CD4-positive, alpha-beta T cell (primary cell): ENCODE data around the gene GLIS1. TPM values are rescaled to one million over a fixed set of nuclear protein-coding genes. Genes with fewer than 3 reads are reported as not detected.

Experiments used
- ATAC-seq: fragments of 200-7000 bp; cut with Tn5 transposase; one replicate; pipeline ENCODE4 v1.10.0; 2022; ENCODE audit warnings: mild to moderate bottlenecking; ENCODE audit not compliant: poor library complexity
- CTCF ChIA-PET: fragments of 350-600 bp; sonication (Branson Sonifier 250); formaldehyde crosslinking; loops from one replicate; lab custom pipeline; 2021; ENCODE audit warnings: antibody characterized with exemption, inconsistent platforms; lab: Charles Lee
- POLR2A ChIA-PET: fragments of 350-600 bp; sonication (Branson Sonifier 250); formaldehyde crosslinking; loops from one replicate; lab custom pipeline; 2021; ENCODE audit warnings: antibody characterized with exemption, inconsistent platforms; lab: Charles Lee
- DNase-seq, 14 experiments: peaks; one replicate each; pipeline ENCODE4 v3.0.0-alpha.2; 2013 to 2020; ENCODE audit warnings: mixed read lengths in 2 of 14
- H3K27ac ChIP-seq, 2 donors: one replicate each; pipeline versions ENCODE4 v1.5.1 to v1.7.0; 2013; ENCODE audit warnings: low read length in 2 of 2, low read depth in 1 of 2, mild to moderate bottlenecking in 1 of 2
- H3K27me3 ChIP-seq, 2 experiments: 1 replicate in 1 of 2; 2 replicates in 1 of 2; pipeline versions ENCODE4 v1.6.1 to v1.7.0; 2013; ENCODE audit warnings: low read length in 2 of 2, control low read depth in 1 of 2, mild to moderate bottlenecking in 1 of 2, moderate library complexity in 1 of 2; ENCODE audit not compliant: insufficient read depth in 2 of 2, control insufficient read depth in 1 of 2
- H3K36me3 ChIP-seq: one replicate; pipeline ENCODE4 v1.6.1; 2013; ENCODE audit warnings: low read length, control low read depth; ENCODE audit not compliant: insufficient read depth
- H3K4me1 ChIP-seq: one replicate; pipeline ENCODE4 v1.6.1; 2013; ENCODE audit warnings: low read length, control low read depth; ENCODE audit not compliant: insufficient read depth
- H3K4me3 ChIP-seq: one replicate; pipeline ENCODE4 v1.5.1; 2013; ENCODE audit warnings: mild to moderate bottlenecking, low read length, moderate library complexity
- H3K9me3 ChIP-seq, 2 experiments: 1 replicate in 1 of 2; 2 replicates in 1 of 2; pipeline versions ENCODE4 v1.6.1 to v1.7.0; 2013; ENCODE audit warnings: low read length in 2 of 2, mild to moderate bottlenecking in 2 of 2, control low read depth in 1 of 2, moderate library complexity in 1 of 2; ENCODE audit not compliant: control insufficient read depth in 1 of 2, insufficient read depth in 1 of 2
- H3K27ac Mint-ChIP-seq: one replicate; pipeline ENCODE4 v1.8.0; 2020; ENCODE audit warnings: mixed read lengths
- H3K27me3 Mint-ChIP-seq: one replicate; pipeline ENCODE4 v1.8.0; 2021; ENCODE audit warnings: mixed read lengths
- H3K36me3 Mint-ChIP-seq: one replicate; pipeline ENCODE4 v1.8.0; 2021; ENCODE audit warnings: low read depth, mixed read lengths
- H3K4me1 Mint-ChIP-seq: one replicate; pipeline ENCODE4 v1.8.0; 2021; ENCODE audit warnings: low read depth, mixed read lengths
- H3K4me3 Mint-ChIP-seq: one replicate; pipeline ENCODE4 v1.8.0; 2020; ENCODE audit warnings: mild to moderate bottlenecking, mixed read lengths
- H3K9me3 Mint-ChIP-seq: one replicate; pipeline ENCODE4 v1.8.0; 2020; ENCODE audit warnings: mixed read lengths
- intact Hi-C, 2 experiments: fragments of 100-400 bp; cut with DNase I in 1 of 2; cut with micrococcal nuclease in 1 of 2; formaldehyde crosslinking; loops; one replicate each; pipeline versions ENCODE4 v1.15.1 to v1.9.0; 2023 to 2025; cut with DNase I, micrococcal nuclease
- total RNA-seq, 174 experiments: library from RNA in 2 of 174; stranded (reverse) in 2 of 174; gene quantifications; one replicate each; pipeline ENCODE4 v1.2.3 and lab custom pipeline; 2021 to 2026
- TF ChIP-seq, protein P1 (sequence below): fragments of 200-600 bp; IDR thresholded peaks from one replicate; pipeline ENCODE4 v1.8.0; 2022; ENCODE audit warnings: antibody characterized with exemption, mild to moderate bottlenecking

Gene GLIS1
- total RNA-seq, 2 experiments from 2014 or later: not detected

GRCh38 chr1:53619367-53620060 is 119.5 kb downstream of the GLIS1 start:
- H3K36me3 ChIP-seq: no peaks in the 10 kb centered on the region
- no peaks in the 10 kb centered on the region for H3K27me3 ChIP-seq
- Mint-ChIP-seq H3K36me3 (no peaks in the 10 kb centered on the region), H3K9me3 (no peaks in the 10 kb centered on the region), H3K27ac (no peak overlapping the region), H3K4me3 (no peak overlapping the region), H3K4me1 (no peaks in the 10 kb centered on the region), H3K27me3 (peaks cover under 1% of the 10 kb centered on the region)
- no peak for ATAC-seq
- POLR2A ChIA-PET: no interaction called here
- no peaks in the 10 kb centered on the region for H3K9me3 ChIP-seq
- TF ChIP-seq, protein P1, sequence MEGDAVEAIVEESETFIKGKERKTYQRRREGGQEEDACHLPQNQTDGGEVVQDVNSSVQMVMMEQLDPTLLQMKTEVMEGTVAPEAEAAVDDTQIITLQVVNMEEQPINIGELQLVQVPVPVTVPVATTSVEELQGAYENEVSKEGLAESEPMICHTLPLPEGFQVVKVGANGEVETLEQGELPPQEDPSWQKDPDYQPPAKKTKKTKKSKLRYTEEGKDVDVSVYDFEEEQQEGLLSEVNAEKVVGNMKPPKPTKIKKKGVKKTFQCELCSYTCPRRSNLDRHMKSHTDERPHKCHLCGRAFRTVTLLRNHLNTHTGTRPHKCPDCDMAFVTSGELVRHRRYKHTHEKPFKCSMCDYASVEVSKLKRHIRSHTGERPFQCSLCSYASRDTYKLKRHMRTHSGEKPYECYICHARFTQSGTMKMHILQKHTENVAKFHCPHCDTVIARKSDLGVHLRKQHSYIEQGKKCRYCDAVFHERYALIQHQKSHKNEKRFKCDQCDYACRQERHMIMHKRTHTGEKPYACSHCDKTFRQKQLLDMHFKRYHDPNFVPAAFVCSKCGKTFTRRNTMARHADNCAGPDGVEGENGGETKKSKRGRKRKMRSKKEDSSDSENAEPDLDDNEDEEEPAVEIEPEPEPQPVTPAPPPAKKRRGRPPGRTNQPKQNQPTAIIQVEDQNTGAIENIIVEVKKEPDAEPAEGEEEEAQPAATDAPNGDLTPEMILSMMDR: no peak
- no peaks in the 10 kb centered on the region for H3K4me1 ChIP-seq
- CTCF ChIA-PET: no interaction called here
- peak in 1 of 14 experiments; percentile 6 for DNase-seq
- H3K27ac ChIP-seq: no peak overlapping the region
- intact Hi-C loops: no loop called here
- no peak overlapping the region for H3K4me3 ChIP-seq

- H3K4me1 ChIP-seq: no peaks in the 10 kb centered on the region
- H3K4me1 Mint-ChIP-seq: no peaks in the 10 kb centered on the region
- H3K36me3 Mint-ChIP-seq: no peaks in the 10 kb centered on the region
- ChIA-PET CTCF (no interaction called here), POLR2A (no interaction called here)
- H3K27me3 Mint-ChIP-seq: peaks cover 4% of the 10 kb centered on the region
- no peak overlapping the region for H3K27ac ChIP-seq
- DNase-seq (peak in 1 of 14 experiments; percentile 4), ATAC-seq (no peak)
- no peaks in the 10 kb centered on the region for H3K9me3 Mint-ChIP-seq
- no peak overlapping the region for H3K4me3 Mint-ChIP-seq
- TF ChIP-seq, protein P1: no peak
- no peaks in the 10 kb centered on the region for H3K36me3 ChIP-seq
- H3K4me3 ChIP-seq: no peak overlapping the region
- intact Hi-C loops: no loop called here
- no peaks in the 10 kb centered on the region for H3K9me3 ChIP-seq
- no peak overlapping the region for H3K27ac Mint-ChIP-seq
- no peaks in the 10 kb centered on the region for H3K27me3 ChIP-seq
Measured at GRCh38 chr1:53618500-53619366, 120.2 kb downstream of the GLIS1 start.

DNA sequence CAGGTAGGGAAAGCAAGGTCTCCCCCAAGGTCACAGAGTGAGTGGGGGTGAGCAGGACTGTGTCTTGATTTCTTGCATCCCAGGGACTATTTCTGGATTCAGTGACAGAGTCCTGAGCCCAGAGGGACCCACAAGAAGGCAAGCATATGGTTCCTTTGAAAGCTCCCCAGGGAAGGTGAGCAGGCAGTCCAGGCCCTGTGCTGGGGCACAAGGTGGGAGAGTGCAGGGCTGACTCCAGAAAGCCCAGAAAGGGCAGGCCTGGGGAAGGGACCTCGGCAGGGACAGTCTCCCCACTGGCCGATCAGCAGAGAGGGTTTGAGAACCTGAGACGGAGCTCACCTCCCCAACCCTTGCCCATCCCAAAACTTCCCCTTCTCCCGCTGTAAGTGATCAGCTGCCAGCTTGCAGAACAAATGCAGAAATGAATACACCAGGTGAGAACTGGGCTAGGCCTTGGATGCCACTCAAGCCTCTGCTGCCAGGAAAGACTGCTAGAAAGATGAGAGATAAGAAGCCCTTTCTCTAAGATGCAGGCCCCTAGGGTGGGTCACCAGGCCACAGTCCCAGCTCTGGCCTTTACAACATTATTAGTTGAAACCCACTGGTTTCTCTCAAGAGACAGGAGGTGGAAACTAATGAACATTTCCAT is 121.0 kb downstream of the GLIS1 start:
- ChIA-PET POLR2A (no interaction called here), CTCF (no interaction called here)
- Histone ChIP-seq H3K36me3 (no peaks in the 10 kb centered on the region), H3K27me3 (no peaks in the 10 kb centered on the region), H3K9me3 (no peaks in the 10 kb centered on the region), H3K27ac (no peak overlapping the region), H3K4me1 (no peaks in the 10 kb centered on the region), H3K4me3 (no peak overlapping the region)
- Mint-ChIP-seq H3K4me1 (no peaks in the 10 kb centered on the region), H3K27me3 (peaks cover 4% of the 10 kb centered on the region), H3K36me3 (no peaks in the 10 kb centered on the region), H3K9me3 (no peaks in the 10 kb centered on the region), H3K27ac (no peak overlapping the region), H3K4me3 (no peak overlapping the region)
- DNase-seq (peak in 1 of 14 experiments; percentile 19), ATAC-seq (no peak)
- intact Hi-C loops: no loop called here
- TF ChIP-seq, protein P1: no peak
